Mucosa of gallbladder (tissue), 1 donor: ENCODE measurements around the gene RAB38. TPM values are rescaled to one million over a fixed set of nuclear protein-coding genes. Genes with fewer than 3 reads are reported as not detected.

Experiments
- DNase-seq: peaks from one replicate; pipeline ENCODE4 v3.0.0-alpha.2; 2020; ENCODE audit warnings: low spot score
- total RNA-seq: library from RNA; stranded (reverse); gene quantifications from one replicate; pipeline ENCODE4 v1.2.1, GENCODE V29; 2021
- donor health status: DM: no; HTN: no; CAD: no.

RAB38 gene
- total RNA-seq, 1 donor from 2014 or later = 5.9 TPM

- DNase-seq = peak; percentile 49
Measured at GRCh38 chr11:88103337-88104206, 71.7 kb downstream of the RAB38 start.

GRCh38 chr11:88102598-88102934, 72.7 kb downstream of the RAB38 start:
- DNase-seq = no peak

GRCh38 chr11:88101881-88102597, 73.2 kb downstream of the RAB38 start:
- DNase-seq = no peak

- no peak for DNase-seq
Measured at GRCh38 chr11:88100151-88100550, 75.1 kb downstream of the RAB38 start.

GRCh38 chr11:88098289-88098688, 77.0 kb downstream of the RAB38 start:
- DNase-seq = no peak

- no peak for DNase-seq
Measured at GRCh38 chr11:88089134-88089533, 86.1 kb downstream of the RAB38 start.

GRCh38 chr11:88087337-88087736, 87.9 kb downstream of the RAB38 start:
- no peak for DNase-seq

- no peak for DNase-seq
Measured at GRCh38 chr11:88086297-88086696, 88.9 kb downstream of the RAB38 start.

- no peak for DNase-seq
Measured at GRCh38 chr11:88070437-88070836, 104.8 kb downstream of the RAB38 start.

GRCh38 chr11:88068848-88069554, 106.2 kb downstream of the RAB38 start:
- DNase-seq = no peak

- DNase-seq = no peak
Measured at GRCh38 chr11:88066090-88066489, 109.2 kb downstream of the RAB38 start.

- DNase-seq = no peak
Measured at GRCh38 chr11:88064097-88064705, 111.0 kb downstream of the RAB38 start.

Other genes starting within 250 kb of the RAB38 start
- 149 TPM for gene CTSC, start 162.3 kb upstream of the RAB38 start, total RNA-seq